DMS153 (cell line): ENCODE measurements around the gene SH3PXD2B.

Source experiments
- DNase-seq: peaks from one replicate; lab custom pipeline; 2025; lab: John Stamatoyannopoulos, UW

Gene SH3PXD2B

GRCh38 chr5:172453206-172453985 is 929 bp downstream of the SH3PXD2B start:
- no peak for DNase-seq

- no peak for DNase-seq
These were observed 1.7 kb downstream of the SH3PXD2B start for GRCh38 chr5:172452398-172453205.

GRCh38 chr5:172451771-172452197 is 2.5 kb downstream of the SH3PXD2B start:
- no peak for DNase-seq

GRCh38 chr5:172450861-172451695 is 3.2 kb downstream of the SH3PXD2B start:
- DNase-seq = no peak

GRCh38 chr5:172450453-172450852 is 3.9 kb downstream of the SH3PXD2B start:
- no peak for DNase-seq

- DNase-seq = no peak
These were observed 5.3 kb downstream of the SH3PXD2B start for GRCh38 chr5:172448999-172449398.

- no peak for DNase-seq
These were observed 6.5 kb downstream of the SH3PXD2B start for GRCh38 chr5:172447646-172448365.

GRCh38 chr5:172446336-172447051 is 7.8 kb downstream of the SH3PXD2B start:
- no peak for DNase-seq

- no peak for DNase-seq
These were observed 8.5 kb downstream of the SH3PXD2B start for GRCh38 chr5:172445866-172446265.

- no peak for DNase-seq
These were observed 9.5 kb downstream of the SH3PXD2B start for GRCh38 chr5:172444626-172445365.

GRCh38 chr5:172444110-172444510 is 10.2 kb downstream of the SH3PXD2B start:
- DNase-seq = no peak

GRCh38 chr5:172443441-172444109 is 10.8 kb downstream of the SH3PXD2B start:
- peak; percentile 27 for DNase-seq

GRCh38 chr5:172442592-172442991 is 11.7 kb downstream of the SH3PXD2B start:
- no peak for DNase-seq

- no peak for DNase-seq
These were observed 13.0 kb downstream of the SH3PXD2B start for GRCh38 chr5:172441262-172441751.

- no peak for DNase-seq
These were observed 13.8 kb downstream of the SH3PXD2B start for GRCh38 chr5:172440486-172440885.

- no peak for DNase-seq
These were observed 14.4 kb downstream of the SH3PXD2B start for GRCh38 chr5:172439785-172440477.

GRCh38 chr5:172438319-172438668 is 16.0 kb downstream of the SH3PXD2B start:
- no peak for DNase-seq

- DNase-seq = peak; percentile 89
These were observed 16.6 kb downstream of the SH3PXD2B start for GRCh38 chr5:172437445-172438318.
